ENCODE data around the gene VWA5B1. TPM values are rescaled to one million over a fixed set of nuclear protein-coding genes. Genes with fewer than 3 reads are reported as not detected.
A peak's percentile ranks its signal among the peaks of the same experiment; 100 is the strongest.
"Not testable (repeated sequence)": the region's sequence is repeated elsewhere in the genome, so short reads cannot be mapped to it uniquely, and the experiment has no call there.

Gene VWA5B1
- polyA plus RNA-seq, 1 donor (not counting 4 experiments of a cell fraction or from before 2014, with no cell fraction given): not detected

DNA sequence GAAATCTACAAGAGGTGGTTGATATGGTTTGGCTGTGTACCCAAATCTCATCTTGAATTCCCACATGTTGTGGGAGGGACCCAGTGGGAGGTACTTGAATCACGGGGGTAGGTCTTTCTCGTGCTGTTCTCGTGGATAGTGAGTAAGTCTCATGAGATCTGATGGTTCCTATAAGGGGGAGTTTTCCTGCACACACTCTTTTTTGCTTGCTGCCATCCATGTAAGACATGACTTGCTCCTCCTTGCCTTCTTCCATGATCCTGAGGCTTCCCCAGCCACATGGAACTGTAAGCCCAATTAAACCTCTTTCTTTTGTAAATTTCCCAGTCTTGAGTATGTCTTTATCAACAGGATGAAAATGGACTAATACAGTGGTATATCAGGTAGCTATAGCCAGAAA, 5.2 kb upstream of the VWA5B1 start:
- FAIRE-seq (no peak), DNase-seq (ENCODE audit: low read depth, low spot score) (no peak)
- Histone ChIP-seq H3K9me1 (ENCODE audit: control insufficient read depth, extremely low read depth, insufficient read depth, low read length) (no peaks in the 10 kb centered on the region), H3K4me2 (ENCODE audit: control insufficient read depth, extremely low read depth, insufficient read depth, low read depth, low read length) (no peak overlapping the region), H3K79me2 (ENCODE audit: control insufficient read depth, insufficient read depth, low read length) (no peaks in the 10 kb centered on the region), H4K20me1 (ENCODE audit: control insufficient read depth, extremely low read depth, insufficient read depth, low read length) (no peaks in the 10 kb centered on the region), H3K36me3 (ENCODE audit: control insufficient read depth in 2 of 2, extremely low read depth in 1 of 2, insufficient read depth in 2 of 2, low read length in 2 of 2) (no peaks in the 10 kb centered on the region), H3K27ac (ENCODE audit: control insufficient read depth, insufficient read depth, low read length) (no peak overlapping the region), H2AFZ (ENCODE audit: control insufficient read depth, low read length) (no peak overlapping the region), H3K4me3 (ENCODE audit: control insufficient read depth in 2 of 3, extremely low read depth in 1 of 3, insufficient read depth in 2 of 3, low read depth in 1 of 3, low read length in 3 of 3) (no peak overlapping the region), H3K9ac (ENCODE audit: control insufficient read depth, extremely low read depth, insufficient read depth, low read length) (no peak overlapping the region), H3K27me3 (ENCODE audit: control insufficient read depth, extremely low read depth, insufficient read depth, low read length) (peaks cover 20% of the 10 kb centered on the region), H3K9me3 (ENCODE audit: control insufficient read depth, low read depth, low read length) (no peaks in the 10 kb centered on the region), H3K4me1 (ENCODE audit: control insufficient read depth, extremely low read depth, insufficient read depth, low read length) (peaks cover 5% of the 10 kb centered on the region)
- dilution Hi-C loops (cut with MboI; ENCODE audit: extremely low pct_ligation_motif_present, low sequenced_read_pairs): no loop called here
- TF ChIP-seq, protein P1, sequence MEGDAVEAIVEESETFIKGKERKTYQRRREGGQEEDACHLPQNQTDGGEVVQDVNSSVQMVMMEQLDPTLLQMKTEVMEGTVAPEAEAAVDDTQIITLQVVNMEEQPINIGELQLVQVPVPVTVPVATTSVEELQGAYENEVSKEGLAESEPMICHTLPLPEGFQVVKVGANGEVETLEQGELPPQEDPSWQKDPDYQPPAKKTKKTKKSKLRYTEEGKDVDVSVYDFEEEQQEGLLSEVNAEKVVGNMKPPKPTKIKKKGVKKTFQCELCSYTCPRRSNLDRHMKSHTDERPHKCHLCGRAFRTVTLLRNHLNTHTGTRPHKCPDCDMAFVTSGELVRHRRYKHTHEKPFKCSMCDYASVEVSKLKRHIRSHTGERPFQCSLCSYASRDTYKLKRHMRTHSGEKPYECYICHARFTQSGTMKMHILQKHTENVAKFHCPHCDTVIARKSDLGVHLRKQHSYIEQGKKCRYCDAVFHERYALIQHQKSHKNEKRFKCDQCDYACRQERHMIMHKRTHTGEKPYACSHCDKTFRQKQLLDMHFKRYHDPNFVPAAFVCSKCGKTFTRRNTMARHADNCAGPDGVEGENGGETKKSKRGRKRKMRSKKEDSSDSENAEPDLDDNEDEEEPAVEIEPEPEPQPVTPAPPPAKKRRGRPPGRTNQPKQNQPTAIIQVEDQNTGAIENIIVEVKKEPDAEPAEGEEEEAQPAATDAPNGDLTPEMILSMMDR (optimal IDR thresholded peaks at IDR 0.05 in 1 of 3, IDR thresholded peaks at IDR 0.05 in 1 of 3, conservative IDR thresholded peaks at IDR 0.05 in 1 of 3; ENCODE audit: extremely low read depth in 1 of 3, insufficient read depth in 2 of 3, low read length in 3 of 3): no peak
- TF ChIP-seq EZH2 (IDR thresholded peaks at IDR 0.05; ENCODE audit: low read length): no peak

- H3K27ac ChIP-seq (ENCODE audit: control insufficient read depth, insufficient read depth, low read length); H3K9me3 ChIP-seq (ENCODE audit: control insufficient read depth, low read depth, low read length); H3K9me1 ChIP-seq (ENCODE audit: control insufficient read depth, extremely low read depth, insufficient read depth, low read length); H3K4me2 ChIP-seq (ENCODE audit: control insufficient read depth, extremely low read depth, insufficient read depth, low read depth, low read length); H3K4me3 ChIP-seq (ENCODE audit: control insufficient read depth in 2 of 3, extremely low read depth in 1 of 3, insufficient read depth in 2 of 3, low read depth in 1 of 3, low read length in 3 of 3); H3K4me1 ChIP-seq (ENCODE audit: control insufficient read depth, extremely low read depth, insufficient read depth, low read length); H2AFZ ChIP-seq (ENCODE audit: control insufficient read depth, low read length); H3K36me3 ChIP-seq (ENCODE audit: control insufficient read depth in 2 of 2, extremely low read depth in 1 of 2, insufficient read depth in 2 of 2, low read length in 2 of 2); dilution Hi-C loops (cut with MboI; ENCODE audit: extremely low pct_ligation_motif_present, low sequenced_read_pairs); H4K20me1 ChIP-seq (ENCODE audit: control insufficient read depth, extremely low read depth, insufficient read depth, low read length); H3K79me2 ChIP-seq (ENCODE audit: control insufficient read depth, insufficient read depth, low read length); FAIRE-seq; H3K9ac ChIP-seq (ENCODE audit: control insufficient read depth, extremely low read depth, insufficient read depth, low read length); DNase-seq (ENCODE audit: low read depth, low spot score): not testable (repeated sequence)
- peaks cover 41% of the 10 kb centered on the region for H3K27me3 ChIP-seq (ENCODE audit: control insufficient read depth, extremely low read depth, insufficient read depth, low read length)
Measured at GRCh38 chr1:20287696-20288095, 3.0 kb upstream of the VWA5B1 start.

DNA sequence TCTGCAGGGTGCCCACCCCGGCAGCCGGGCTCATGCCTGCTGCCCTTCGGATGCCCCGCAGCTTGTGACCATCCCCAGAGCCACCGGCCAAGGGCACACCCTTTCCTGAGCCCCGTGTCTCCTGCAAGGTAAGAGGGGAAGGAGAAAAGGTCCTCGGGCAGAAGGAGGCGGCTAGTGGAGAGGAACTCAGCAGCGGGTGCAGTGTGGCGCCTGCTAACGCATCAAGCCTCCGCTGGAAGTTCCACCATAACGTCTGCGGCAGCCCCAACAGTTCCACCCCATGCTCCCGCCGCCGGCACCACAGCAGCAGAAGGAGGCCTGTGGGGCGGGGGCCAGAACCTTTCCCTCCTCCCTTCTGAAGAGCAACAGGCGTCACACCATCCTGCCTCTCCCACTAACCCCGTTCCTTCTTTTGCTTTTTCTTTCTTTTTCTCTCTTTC, 990 bp downstream of the VWA5B1 start:
- Histone ChIP-seq H3K9me3 (ENCODE audit: control insufficient read depth, low read depth, low read length) (no peaks in the 10 kb centered on the region), H3K9me1 (ENCODE audit: control insufficient read depth, extremely low read depth, insufficient read depth, low read length) (no peaks in the 10 kb centered on the region), H4K20me1 (ENCODE audit: control insufficient read depth, extremely low read depth, insufficient read depth, low read length) (no peaks in the 10 kb centered on the region), H3K36me3 (ENCODE audit: control insufficient read depth in 2 of 2, extremely low read depth in 1 of 2, insufficient read depth in 2 of 2, low read length in 2 of 2) (no peaks in the 10 kb centered on the region), H3K79me2 (ENCODE audit: control insufficient read depth, insufficient read depth, low read length) (no peaks in the 10 kb centered on the region), H3K9ac (ENCODE audit: control insufficient read depth, extremely low read depth, insufficient read depth, low read length) (no peak overlapping the region), H2AFZ (ENCODE audit: control insufficient read depth, low read length) (no peak overlapping the region), H3K4me1 (ENCODE audit: control insufficient read depth, extremely low read depth, insufficient read depth, low read length) (no peaks in the 10 kb centered on the region), H3K4me2 (ENCODE audit: control insufficient read depth, extremely low read depth, insufficient read depth, low read depth, low read length) (no peak overlapping the region), H3K4me3 (ENCODE audit: control insufficient read depth in 2 of 3, extremely low read depth in 1 of 3, insufficient read depth in 2 of 3, low read depth in 1 of 3, low read length in 3 of 3) (no peak overlapping the region), H3K27me3 (ENCODE audit: control insufficient read depth, extremely low read depth, insufficient read depth, low read length) (peaks cover 47% of the 10 kb centered on the region), H3K27ac (ENCODE audit: control insufficient read depth, insufficient read depth, low read length) (no peak overlapping the region)
- peak; percentile 68 for TF ChIP-seq EZH2 (IDR thresholded peaks at IDR 0.05; ENCODE audit: low read length)
- TF ChIP-seq, protein P1 (optimal IDR thresholded peaks at IDR 0.05 in 1 of 3, IDR thresholded peaks at IDR 0.05 in 1 of 3, conservative IDR thresholded peaks at IDR 0.05 in 1 of 3; ENCODE audit: extremely low read depth in 1 of 3, insufficient read depth in 2 of 3, low read length in 3 of 3): no peak
- dilution Hi-C loops (cut with MboI; ENCODE audit: extremely low pct_ligation_motif_present, low sequenced_read_pairs): no loop called here
- FAIRE-seq (no peak), DNase-seq (ENCODE audit: low read depth, low spot score) (no peak)

All from keratinocyte (primary cell).